ENCODE measurements around the gene DYNC1I1.

The DYNC1I1 gene

GRCh38 chr7:95847061-95847460, 74.7 kb downstream of the DYNC1I1 start:
- in situ Hi-C loops (cut with MboI; ENCODE audit: low sequenced_read_pairs): no loop called here

- in situ Hi-C loops (cut with MboI; ENCODE audit: low sequenced_read_pairs): no loop called here
These were observed 87.1 kb downstream of the DYNC1I1 start for GRCh38 chr7:95859429-95859828.

DNA sequence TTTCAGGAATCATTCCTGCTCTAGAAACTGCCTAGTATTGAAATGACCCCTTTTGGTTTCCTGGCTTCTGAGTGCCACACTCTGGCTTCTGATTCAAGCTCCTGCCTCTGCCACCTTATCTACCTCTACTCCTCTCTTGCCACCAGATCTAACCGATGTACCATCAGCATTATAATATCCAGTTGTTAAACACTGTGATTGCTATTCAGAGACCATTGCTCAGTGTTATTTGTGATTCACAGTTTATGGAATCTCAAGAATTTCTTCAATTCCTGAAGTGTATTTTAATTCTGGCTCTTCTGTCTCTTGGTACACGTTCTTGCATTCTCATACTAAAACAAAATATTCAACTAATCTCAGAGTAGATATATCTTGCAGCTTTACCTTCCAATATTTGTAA, 88.7 kb downstream of the DYNC1I1 start:
- in situ Hi-C loops (cut with MboI; ENCODE audit: low sequenced_read_pairs): no loop called here

- in situ Hi-C loops (cut with MboI; ENCODE audit: low sequenced_read_pairs): no loop called here
These were observed 91.3 kb downstream of the DYNC1I1 start for GRCh38 chr7:95863623-95864022.

DNA sequence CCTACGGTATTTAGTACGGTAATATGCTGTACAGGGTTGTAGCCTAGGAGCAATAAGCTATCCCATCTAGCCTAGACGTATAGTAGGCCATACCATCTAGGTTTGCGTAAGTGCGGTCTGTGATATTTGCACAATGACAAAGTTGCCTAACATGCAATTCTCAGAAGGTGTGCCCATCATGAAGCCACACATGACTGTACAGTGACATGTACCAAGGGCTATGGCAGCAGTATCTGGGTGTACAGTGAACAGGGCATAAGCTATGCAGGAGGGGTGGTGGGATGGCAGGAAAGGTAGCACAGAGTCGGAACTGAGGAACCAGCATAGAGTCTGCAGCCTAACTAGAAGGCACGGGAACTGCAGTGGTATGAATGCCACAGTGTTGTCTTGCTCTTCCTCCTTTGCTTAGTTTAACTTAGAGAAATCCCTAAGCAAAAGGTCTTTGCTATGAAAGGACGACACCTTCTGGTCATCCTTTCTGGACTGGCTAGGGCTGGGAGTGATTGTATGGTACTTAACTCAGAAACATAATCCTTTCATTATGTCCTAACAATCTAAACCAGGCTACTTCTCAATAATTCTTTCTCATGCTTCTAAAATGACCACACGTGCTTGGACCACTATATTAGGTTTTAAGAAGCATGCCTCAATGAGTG, 93.5 kb downstream of the DYNC1I1 start:
- in situ Hi-C loops (cut with MboI; ENCODE audit: low sequenced_read_pairs): no loop called here

DNA sequence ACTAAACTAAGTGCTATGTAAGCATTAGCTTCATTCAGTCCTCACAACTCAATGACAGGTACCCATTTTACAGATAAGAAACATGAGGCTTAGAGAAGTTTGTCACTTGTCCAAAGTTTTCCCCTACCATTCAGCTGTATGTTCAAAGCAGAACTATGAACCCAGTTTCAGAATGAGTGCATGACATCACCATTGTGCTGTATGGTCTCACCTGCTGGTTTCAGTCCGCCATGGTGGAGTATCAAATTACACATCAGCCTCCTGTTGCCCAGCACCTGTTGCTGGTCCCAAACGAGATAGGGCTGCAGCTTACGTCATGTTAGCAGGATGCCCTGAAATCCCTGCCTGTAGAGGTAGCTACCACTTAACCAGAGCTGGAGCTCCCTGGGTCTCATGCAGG, 95.0 kb downstream of the DYNC1I1 start:
- in situ Hi-C loops (cut with MboI; ENCODE audit: low sequenced_read_pairs): no loop called here

GRCh38 chr7:95871075-95871848, 98.9 kb downstream of the DYNC1I1 start:
- in situ Hi-C loops (cut with MboI; ENCODE audit: low sequenced_read_pairs): no loop called here

GRCh38 chr7:95871896-95872295, 99.5 kb downstream of the DYNC1I1 start:
- in situ Hi-C loops (cut with MboI; ENCODE audit: low sequenced_read_pairs): no loop called here

GRCh38 chr7:95874129-95874528, 101.8 kb downstream of the DYNC1I1 start:
- in situ Hi-C loops (cut with MboI; ENCODE audit: low sequenced_read_pairs): no loop called here

DNA sequence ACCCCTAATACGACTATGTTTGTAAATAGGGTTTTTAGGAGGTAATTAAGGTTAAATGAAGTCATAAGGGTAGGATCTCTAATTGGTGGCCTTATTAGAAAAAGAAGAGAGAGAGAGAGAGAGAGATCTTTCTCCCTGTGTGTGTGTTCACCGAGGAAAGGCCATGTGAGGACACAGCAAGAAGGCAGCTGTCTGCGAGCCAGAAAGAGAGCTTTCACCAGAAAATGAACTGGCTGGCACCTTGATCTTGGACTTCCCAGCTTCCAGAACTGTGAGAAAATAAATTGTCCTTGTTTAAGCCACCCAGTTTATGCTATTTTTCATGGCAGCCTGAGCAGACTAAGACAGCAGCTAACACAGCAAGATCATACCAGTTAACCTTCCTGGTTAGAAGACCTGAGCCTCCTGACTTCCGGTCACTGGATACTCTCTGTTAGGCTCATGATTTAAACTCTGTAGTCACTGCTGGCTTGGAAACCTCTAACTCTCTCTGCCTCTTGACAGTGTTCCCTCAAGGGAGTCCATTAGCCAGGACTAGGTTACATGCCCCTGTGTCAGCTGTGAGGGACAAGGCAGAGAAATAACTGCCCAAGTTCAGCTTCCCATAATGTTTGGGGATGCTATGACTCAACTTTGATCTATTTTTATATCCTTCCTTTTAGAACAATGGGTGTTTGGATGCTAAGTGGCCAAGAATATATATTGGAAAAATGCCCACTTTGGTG, 102.3 kb downstream of the DYNC1I1 start:
- in situ Hi-C loops (cut with MboI; ENCODE audit: low sequenced_read_pairs): no loop called here

DNA sequence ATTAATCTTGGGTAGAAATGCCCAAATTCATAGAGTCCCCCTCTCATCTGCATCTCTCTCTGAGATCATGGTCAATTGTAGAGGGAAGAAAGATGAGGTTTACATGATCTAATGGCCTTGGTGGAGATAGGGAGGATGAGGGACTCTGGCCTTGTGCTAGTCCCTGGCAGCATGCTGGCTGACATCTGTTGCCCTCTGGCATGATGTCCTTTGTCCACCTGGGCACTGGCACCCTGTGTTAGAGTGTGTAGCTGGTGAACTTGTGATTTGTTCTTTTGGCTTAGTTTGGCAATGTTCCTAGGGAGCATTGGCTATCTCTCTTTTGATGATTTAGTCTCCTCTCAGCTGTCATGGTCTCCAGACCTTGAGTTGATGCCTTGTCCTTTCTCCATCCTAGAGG, 103.2 kb downstream of the DYNC1I1 start:
- in situ Hi-C loops (cut with MboI; ENCODE audit: low sequenced_read_pairs): no loop called here

DNA sequence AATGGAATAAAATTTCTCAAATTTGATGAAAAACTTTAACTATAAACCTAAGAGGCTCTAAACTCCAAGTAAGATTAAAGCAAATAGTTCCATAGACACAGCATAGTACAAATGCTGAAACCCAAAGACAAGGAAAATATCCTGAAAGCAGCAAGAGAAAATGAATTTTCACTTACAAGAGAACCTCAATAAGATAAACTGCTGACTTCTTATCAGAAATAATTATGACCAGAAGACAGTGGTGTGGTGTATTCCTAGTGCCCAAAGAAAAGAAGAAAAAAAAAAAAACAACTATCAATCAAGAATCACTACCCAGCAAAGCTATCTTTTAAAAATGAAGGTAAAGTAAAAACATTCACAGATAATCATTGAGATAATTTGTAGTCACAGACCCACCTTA, 106.3 kb downstream of the DYNC1I1 start:
- in situ Hi-C loops (cut with MboI; ENCODE audit: low sequenced_read_pairs): no loop called here

GRCh38 chr7:95881597-95881996, 109.2 kb downstream of the DYNC1I1 start:
- in situ Hi-C loops (cut with MboI; ENCODE audit: low sequenced_read_pairs): no loop called here

GRCh38 chr7:95883217-95883616, 110.9 kb downstream of the DYNC1I1 start:
- in situ Hi-C loops (cut with MboI; ENCODE audit: low sequenced_read_pairs): no loop called here

- in situ Hi-C loops (cut with MboI; ENCODE audit: low sequenced_read_pairs): no loop called here
These were observed 114.2 kb downstream of the DYNC1I1 start for GRCh38 chr7:95886501-95887090.

DNA sequence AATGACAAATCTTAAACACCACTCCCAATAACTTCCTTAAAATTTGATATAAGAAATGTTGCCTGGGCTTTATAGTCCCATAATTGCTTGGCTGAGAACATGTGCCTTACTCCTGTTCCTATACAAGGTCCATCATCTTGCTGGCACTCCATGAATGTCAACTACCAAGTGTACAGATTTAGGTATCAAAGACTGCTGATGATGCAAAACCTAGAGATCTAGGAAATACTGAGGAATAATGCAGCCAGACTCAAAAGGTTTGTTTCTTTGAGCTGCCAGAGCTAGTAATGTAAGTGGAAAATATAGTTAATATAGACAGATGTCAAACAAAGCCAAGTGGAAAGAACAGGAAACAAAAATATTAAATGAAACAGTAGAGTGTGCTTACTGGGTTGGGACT, 121.1 kb downstream of the DYNC1I1 start:
- in situ Hi-C loops (cut with MboI; ENCODE audit: low sequenced_read_pairs): no loop called here

DNA sequence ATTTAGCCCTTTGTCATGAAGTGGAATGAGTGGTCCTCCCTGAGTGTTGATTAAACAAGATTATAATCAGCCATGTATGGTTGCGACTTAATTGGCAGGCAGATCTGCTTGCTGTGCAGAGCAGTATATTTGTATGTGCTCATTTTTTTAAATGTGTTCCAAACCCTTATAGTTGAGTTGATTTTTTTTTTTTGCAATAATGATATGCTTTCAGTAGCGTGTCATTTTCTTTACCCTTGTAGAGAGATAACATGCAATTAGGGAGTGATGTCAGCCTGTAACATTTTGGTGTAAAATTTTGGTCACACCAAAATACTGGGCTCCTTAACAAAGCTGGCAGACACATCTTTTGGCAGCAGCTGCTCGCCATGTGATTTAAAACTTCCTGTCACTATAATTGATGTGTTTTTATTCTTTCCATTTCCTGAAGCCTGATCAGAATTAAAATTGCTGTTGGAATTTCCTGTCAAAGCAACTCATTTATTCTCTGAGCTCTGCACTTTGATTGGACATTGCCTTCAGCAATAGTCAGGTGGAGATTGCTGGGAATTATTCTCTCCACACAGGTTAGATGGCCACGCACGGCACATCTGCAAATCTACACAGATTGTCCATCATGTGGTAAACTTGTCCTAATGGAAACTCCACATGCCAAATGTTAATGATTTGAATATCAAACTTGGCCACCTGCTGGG, 125.3 kb downstream of the DYNC1I1 start:
- in situ Hi-C loops (cut with MboI; ENCODE audit: low sequenced_read_pairs): no loop called here

- in situ Hi-C loops (cut with MboI; ENCODE audit: low sequenced_read_pairs): loop anchor here (25.0 kb wide), 1 partner anchor 1137 kb away; no protein-coding TSS in a partner anchor
These were observed 127.7 kb downstream of the DYNC1I1 start for GRCh38 chr7:95899919-95900513.

DNA sequence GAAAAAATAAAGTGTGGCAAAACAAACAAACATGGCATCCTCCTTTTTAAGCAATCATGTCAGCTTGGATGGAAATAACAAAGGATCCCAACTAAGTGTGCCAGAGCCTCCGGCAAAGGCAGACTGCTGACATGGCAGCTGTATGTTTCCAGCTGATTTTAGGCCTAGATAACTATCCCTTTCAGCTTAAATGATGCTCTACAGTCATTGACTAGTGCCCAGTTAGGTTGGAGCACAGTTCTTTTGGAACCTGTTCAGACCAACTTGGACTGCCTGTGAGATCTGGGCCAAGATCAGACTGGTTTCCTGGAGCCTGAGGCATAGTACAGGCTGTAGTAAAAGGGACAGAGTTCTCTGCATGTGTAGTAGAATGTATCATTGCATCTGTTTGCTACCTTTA, 128.7 kb downstream of the DYNC1I1 start:
- in situ Hi-C loops (cut with MboI; ENCODE audit: low sequenced_read_pairs): loop anchor here (25.0 kb wide), 1 partner anchor 1136 kb away; no protein-coding TSS in a partner anchor

- in situ Hi-C loops (cut with MboI; ENCODE audit: low sequenced_read_pairs): loop anchor here (25.0 kb wide), 1 partner anchor 1133 kb away; no protein-coding TSS in a partner anchor
These were observed 131.7 kb downstream of the DYNC1I1 start for GRCh38 chr7:95904099-95904498.
